Activated CD8-positive, alpha-beta memory T cell treated with anti-CD3 and anti-CD28 coated beads, Interleukin-2, amount 50 U/mL, for 1 hour (primary cell): ENCODE data around the gene FPR2.
"Not testable (repeated sequence)": the region's sequence is repeated elsewhere in the genome, so short reads cannot be mapped to it uniquely, and the experiment has no call there.

Source experiments
- DNase-seq: peaks from one replicate; pipeline ENCODE4 v3.0.0-alpha.2; 2020; ENCODE audit errors: extremely low read depth

Gene FPR2, protein sequence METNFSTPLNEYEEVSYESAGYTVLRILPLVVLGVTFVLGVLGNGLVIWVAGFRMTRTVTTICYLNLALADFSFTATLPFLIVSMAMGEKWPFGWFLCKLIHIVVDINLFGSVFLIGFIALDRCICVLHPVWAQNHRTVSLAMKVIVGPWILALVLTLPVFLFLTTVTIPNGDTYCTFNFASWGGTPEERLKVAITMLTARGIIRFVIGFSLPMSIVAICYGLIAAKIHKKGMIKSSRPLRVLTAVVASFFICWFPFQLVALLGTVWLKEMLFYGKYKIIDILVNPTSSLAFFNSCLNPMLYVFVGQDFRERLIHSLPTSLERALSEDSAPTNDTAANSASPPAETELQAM

DNA sequence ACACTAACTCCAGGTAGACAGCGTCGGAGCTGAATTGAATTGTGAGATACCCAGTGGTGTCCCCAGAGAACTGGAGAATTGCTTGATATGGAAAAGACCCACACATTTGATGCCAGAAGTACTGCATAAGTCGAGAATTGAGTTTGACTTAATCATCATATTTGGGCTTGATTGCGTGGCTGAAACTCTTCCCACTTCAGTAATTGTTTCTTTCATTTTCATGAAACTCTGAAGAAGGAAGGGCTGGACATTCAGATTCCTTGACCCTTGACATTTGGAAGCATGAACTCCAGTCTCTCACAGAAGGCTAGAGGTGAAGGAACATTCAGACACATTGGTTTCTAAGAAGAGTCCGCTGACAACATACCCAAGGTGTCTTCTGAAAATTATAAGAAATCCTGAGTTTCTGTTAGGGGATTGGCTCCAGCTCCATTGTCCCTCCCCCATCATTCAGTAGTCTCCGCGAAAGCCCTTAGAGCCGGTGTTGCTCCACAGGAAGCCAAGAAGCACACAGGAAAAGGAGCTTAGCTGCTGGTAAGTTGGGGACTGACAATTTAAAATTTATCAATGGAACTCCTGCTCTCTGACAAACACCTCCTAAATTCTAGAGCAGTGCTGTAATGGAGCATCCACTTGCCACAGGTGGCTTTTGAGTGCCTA, at the start of gene FPR2:
Gene FPR2, plus strand, starts transcription at position 484 of the 660 bp plus-strand sequence. CDS start 7,479 bp downstream, outside the sequence.
- DNase-seq, result no peak

DNA sequence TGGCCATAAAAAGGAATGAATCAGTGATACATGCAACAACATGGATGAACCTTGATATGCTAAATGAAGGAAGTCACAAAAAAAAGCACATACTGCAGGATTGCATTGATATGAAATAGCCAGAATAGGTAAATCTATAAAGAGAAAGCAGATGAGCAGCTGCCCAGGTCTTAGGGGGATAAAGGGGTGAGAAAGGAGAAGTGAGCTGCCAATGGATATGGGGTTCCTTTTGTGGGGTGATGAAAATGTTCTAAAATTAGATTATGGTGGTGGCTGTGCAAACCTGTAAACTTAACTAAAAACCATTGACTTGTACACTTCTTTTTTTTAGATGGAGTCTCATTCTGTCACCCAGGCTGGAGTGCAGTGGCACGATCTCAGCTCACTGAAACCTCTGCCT, 49.3 kb upstream of the FPR2 start:
- no peak for DNase-seq

DNA sequence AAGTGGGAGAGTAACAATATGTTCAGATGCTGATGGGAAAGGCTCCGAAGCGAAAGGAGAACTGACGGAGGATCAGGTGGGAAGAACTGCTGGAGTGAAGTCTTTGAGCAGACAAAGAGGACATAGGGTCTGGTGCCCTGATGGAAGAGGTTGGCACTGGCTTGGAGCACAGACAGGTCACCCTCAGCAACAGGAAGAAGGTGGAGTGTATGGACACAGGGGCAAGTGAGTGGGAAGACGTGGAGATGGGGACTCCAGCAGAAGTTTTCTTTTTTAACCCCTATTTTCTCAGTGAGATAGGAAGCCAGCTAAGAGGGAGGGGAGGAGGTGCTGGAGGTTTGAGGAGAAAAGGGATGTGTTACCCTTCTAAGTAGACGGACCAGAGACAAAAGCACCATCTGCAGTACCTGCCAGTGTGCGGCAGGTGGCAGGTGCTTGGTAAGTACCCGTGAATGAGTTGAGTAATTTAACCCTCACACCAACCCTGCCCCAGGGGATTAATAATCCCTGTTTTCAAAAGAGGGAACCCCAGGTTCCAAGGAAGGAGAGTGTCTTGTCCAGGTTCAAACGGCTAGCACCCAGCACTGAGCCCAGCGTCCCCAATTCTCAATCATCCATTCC, 48.4 kb upstream of the FPR2 start:
- no peak for DNase-seq

DNA sequence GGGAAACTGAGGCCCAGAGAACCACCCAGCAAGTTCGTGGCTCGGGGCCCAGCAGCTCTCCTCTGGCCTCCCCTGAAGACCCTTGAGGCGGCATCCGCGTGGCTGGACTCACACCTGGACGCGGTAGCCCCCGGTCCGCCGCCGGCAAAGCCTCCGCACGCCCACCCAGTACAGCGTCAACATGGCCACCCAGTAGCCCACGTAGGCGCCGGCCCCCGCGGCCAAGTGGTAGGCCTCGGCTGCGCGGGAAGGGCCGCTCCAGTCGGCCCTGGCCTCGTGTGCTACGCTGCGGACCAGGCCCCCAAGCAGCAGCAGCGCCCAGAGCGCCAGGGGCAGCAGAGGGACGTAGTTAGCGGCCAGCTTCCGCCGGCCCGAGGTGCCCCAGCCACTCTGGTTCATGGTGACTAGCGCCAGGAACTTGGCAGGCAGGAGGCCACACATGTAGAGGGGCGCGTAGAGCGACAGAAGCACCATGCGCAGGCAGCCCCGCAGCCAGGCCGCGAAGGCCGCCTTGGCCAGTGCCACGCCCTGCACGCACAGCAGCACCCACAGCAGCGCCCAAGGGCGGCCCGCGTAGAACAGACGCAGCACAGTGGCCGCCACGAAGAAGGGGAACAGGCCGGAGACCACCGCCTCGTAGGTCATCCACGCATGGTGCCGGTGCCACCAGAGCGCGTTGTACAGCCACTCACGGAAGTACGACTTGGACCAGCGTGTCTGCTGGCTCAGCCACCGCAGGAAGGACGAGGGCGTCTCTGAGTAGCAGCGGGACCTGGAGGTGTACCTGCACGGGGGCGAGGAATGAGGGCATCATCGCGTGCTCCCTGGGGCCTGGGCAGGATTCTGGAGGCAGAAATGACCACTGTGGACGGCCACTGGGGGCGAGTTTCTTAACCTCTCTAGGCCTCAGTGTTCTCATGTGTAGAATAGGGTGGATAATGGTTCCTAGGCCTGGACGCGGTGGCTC, 47.4 kb upstream of the FPR2 start:
- DNase-seq, result no peak

DNA sequence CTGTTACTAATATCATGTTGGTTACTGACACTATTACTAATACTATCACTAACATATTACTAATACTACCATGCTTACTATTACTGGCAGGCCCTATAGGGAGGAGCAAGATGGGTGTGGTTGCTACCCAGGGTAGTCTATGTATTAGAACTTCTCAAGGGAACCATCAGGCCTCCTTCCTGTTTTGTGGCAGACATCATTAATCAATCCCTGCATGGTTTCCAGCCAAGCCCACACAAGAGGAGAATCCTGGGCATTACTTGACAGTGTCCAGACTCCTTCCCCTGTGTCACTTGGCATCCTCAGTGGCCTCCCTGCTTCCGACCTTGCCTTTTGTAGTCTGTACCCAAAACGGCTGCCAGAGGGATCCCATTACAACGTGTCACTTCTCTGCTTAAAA, 46.1 kb upstream of the FPR2 start:
- DNase-seq, result no peak

DNA sequence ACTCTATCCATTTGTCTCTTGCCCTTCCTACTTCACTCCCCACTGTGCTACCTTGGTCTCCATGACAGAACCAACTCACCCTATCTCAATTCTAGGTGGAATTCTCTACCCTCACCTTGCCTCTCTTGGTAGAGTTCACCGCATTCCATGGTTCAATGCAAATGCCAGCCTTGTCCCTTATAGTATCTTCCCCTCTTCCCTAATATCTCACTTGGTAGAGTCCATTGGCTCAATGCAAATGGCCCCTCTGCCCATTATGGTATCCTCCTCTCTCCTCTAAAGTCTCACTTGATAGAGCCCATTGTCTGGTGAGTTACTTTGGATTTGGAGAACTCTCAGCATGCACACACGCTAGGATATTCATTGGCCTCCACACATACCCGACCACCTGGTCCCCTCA, 45.1 kb upstream of the FPR2 start:
- no peak for DNase-seq

DNA sequence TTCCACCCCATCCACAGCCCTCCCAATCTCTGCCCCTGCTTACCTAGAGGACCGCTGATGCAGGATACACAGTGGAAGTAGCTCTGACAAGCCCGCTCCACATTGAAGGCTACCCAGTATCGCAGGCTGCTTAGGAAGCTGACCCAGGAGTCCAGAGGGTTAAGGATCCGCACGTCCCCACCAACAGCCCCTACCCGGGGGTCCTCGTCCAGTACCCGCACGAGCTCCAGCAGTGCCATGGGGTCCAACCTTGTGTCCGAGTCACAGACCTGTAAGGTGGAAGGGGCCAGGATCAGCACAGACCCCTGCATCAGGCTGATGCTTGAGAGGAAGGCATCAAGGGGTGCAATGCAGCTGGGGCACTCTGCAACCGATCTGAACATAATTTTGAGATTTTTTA, 44.1 kb upstream of the FPR2 start:
- no peak for DNase-seq

DNA sequence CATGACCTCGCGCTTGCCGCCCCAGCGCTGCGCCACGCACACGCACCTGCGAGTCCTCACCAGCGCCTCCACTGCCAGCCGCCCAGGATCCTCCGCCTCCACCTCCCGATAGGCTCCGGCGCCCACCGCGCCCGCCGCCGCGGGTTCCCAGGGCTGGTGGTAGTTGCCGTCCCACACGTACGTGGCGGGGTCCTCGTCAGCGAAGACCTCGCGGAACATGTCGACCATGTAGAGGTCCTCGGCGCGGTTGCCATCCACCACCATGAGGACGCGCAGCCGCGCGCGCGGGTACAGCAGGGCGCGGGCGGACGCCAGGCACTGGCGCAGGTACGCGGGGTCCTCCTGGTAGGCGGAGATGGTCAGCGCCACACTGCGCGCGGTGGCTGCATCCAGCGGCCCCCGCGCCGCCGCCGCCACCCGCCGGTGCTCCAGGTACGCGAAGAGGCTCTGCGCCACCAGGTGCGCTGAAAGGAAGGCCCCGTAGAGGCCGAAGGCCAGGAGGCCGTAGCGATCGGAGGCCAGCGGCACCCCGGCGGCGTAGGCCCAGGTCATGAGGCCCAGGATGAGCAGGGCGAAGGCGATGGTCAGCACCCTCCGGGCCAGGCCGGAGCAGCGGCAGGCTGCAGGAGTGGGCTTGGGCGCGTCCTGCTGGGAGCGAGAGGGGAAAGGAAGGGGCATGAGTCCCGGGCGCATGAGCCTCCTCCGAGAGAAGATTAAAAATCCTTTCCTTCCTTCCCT, 41.6 kb upstream of the FPR2 start:
- DNase-seq, result no peak

DNA sequence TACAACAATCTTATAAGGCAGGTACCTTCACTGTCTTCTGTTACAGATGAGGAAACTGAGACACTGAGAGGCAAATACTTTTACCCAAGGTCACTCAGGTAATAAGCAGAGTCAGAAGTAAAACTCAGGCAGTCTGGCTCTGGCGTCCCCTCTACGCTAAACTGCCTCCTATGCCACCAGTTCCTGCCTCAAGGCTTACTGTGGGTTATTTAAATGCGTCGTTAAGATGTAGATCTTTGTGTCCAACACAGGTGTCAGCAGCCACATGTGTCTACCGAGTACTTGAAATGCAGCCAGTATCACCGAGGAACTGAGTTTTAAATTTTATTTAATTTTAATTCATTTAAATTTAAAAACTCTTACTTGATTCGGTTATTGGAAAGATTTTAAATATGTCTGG, 39.1 kb upstream of the FPR2 start:
- DNase-seq, result no peak

DNA sequence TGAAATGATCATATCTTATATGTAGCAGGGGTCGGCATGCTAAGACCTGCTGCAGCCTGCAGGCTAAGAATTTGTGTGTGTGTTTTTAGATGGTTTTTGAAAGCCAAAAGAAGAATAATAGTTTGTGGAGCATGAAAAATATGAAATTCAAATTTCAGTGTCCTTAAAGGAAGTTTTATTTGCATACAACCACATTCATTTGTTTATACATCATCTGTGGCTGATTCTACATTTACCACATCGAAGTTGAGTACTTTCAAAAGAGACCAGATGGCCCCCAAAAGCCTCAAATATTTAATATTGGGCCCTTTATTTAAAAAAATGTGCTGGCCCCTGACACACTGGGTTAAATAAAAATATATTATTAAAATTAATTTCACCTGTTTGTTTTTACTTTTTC, 38.5 kb upstream of the FPR2 start:
- DNase-seq, result no peak

DNA sequence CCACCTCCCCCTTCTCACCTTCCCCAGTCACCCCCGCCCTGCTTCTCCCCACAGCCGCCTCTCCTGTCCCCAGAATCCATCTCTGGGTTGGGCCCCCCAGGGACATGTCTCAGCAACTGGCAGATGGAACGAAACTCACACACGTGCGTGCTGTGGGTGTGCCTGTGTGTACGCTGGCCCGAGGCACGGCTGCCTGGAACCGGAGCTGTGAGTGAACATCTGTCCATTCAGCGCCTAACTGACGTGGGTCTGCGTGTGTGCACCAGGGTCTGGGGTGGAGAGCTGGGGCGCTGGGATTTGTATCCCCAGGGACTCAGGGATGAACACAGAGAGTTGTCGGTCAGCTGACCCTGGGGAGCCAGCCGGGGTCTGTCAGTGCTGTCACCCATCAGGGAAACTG, 36.4 kb upstream of the FPR2 start:
- DNase-seq, result no peak

DNA sequence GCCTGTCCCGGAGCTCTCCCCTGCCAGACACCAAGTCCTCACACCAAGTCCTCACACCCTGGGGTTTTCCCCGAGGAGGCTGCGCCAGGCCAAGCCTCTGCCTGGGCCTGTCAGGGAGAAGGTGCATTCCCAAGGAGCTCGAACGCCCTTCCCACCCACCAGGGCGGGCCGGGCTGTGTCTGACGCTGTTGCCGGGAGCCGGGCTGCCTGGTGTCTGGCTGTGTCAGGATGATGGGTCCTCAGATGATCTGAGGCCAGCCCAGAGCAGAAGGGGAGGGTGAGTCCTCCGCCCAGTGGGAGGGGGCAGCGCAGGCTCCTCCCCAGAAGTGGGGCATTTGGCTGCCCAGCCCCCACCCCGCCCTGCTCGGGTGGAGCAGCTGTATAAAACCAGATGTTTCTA, 34.9 kb upstream of the FPR2 start:
- DNase-seq, result no peak

DNA sequence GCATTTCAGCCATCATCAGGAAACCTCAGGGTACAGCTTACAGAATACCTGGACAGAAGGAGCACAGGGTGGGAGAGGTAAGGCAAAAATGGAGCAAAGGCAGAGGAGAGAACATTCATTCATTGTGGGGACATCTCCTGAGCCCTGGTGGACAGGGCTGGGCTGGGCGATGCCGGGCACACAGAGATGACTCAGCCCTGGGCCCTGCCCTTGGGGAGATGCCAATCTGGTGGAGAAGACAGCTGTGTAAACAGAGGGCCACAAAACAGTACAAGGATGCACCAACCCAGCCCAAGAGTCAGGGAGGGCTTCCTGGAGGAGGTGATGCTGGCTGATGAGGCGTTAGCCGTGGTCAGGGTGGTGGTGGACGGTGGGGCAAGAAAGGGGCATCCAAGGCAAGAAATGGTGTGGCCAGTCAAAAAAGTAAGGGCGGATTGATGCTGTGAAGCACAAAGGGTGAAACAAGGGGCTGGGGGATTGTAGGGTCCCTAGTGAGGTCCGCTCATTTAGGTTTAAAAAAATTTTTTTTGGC, 33.6 kb upstream of the FPR2 start:
- DNase-seq, result no peak

DNA sequence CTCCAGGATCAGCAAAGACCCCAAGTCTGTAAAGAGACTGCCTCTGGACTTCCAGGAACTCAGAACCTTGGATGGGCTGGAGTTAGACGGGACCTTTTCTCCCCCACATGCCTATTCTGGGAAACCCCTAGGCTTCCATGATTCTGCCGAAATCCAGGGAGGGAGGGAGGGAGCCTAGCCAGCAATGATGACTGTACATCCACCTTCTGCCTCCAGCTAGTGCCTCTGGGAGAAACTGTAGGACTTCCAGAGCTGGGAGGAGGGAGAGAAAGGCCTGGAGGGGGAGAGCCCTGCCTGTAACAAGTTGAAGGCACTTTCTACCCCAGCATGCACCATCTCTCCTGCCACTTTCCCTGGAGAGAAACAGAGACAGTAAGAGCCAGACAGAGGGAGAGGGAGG, 31.2 kb upstream of the FPR2 start:
- no peak for DNase-seq

DNA sequence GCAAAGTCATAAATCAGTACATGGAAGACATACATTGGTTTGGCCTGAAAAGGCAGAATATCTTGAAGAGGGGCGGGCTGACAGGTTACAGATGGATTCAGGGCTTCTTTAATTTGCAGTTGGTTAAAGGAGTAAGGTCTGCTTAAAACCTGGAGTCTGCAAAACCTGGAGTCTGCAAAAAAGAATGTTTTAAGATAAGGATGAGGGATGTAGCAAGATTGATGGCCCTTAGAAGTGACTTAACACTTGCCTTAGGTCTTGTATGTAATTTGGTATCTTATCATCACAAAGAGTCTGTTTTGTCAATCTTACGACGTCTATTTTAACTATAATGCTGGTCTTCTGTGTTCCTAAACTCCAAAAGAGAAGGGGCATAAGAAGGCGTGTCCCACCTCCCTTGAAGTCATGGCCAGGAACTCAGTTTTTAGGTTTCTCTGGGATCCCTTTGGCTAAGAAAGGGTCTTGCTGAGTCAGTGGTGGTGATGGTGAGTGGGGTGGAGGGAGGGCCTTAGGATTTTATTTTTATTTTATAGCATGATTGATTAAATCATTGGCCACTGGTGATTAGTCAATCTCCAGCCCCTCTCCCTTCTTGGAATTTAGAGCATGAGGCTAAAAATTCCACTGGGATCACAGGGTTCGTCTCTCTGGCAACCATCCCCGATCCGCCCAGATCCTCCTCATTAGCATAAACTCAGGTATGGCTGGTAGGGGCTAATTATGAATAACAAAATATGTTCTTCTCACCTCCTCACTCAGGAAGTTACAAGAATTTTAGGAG, 27.0 kb upstream of the FPR2 start:
- DNase-seq, result no peak

DNA sequence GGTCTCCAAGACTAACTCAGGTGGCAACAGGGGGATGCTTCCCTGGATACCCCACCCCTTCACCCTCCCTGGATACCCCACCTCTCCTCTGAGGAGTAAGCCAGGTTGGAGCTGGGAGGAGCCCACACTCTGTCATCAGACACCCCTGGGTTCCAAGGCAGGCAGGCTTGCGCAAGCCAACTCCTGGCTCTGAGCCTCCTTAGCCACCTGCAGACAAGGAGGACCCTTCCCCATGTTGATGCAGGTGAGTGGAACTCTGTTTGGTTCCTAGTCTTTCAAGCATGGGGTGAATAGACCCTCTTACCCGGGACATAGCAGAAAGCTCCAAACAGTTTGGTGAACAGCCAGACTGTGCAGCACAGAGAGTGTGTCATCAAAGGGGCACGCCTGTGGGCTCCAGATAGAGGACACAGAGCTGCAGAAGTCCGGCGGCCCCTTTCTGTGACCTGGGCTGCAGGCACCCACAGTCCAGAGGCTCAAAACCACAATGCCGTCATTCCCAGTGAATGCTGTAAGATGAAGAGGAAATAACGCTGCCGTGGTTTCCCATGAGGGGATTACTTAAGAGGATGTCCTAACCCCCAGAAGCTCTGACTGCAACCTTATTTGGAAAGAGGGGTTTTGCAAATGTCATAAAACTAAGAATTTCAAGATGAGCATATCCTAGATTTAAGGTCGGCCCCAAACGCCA, 25.1 kb upstream of the FPR2 start:
- DNase-seq, result no peak

DNA sequence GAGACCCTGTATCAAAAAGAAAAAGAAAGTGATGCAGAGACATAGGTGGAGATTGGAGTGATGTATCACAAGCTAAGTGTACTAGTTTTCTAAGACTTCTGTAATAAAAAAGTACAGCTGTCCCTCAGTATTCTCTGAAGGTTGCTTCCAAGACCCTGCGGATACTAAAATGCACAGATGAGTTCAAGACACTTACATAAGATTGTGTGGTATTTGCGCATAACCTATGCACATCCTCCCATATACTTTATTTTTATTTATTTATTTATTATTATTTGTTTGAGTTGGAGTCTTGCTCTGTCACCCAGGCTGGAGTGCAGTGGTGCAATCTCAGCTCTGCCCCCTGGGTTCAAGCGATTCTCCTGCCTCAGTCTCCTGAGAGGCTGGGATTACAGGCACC, 23.6 kb upstream of the FPR2 start:
- no peak for DNase-seq

DNA sequence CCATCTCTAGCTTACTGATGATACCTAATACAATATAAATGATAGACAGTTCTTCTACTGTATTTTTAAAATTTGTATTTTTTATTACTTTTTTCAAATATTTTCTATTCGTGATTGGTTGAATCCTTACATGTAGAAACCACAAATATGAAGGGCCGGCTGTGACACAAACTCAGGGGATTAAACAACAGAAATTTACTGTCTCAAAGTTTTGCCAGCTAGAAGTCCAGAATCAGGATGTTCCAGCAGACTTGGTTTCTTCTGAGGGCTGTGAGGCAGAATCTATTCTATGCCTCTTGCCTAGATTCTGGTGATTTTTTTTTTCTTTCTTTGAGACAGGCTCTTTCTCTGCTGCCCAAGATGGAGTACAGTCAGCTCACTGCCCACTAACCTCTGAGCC, 23.1 kb upstream of the FPR2 start:
- DNase-seq, result no peak

DNA sequence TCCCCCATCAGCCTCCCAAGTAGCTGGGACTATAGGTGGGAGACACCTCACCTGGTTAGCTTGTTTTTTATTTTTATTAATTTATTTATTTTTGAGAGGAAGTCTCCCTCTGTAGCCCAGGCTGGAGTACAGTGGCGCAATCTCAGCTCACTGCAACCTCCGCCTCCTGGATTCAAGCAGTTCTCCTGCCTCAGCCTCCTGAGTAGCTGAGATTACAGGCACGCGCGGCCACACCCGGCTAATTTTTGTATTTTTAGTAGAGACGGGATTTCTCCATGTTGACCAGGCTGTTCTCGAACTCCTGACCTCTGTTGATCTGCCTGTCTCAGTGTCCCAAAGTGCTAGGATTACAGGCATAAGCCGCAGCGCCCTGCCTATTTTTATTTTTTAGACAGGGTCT, 22.5 kb upstream of the FPR2 start:
- DNase-seq, result not testable (repeated sequence)
